Activated CD8-positive, alpha-beta memory T cell treated with anti-CD3 and anti-CD28 coated beads for 48 hours (primary cell): Measurements from ENCODE around the gene CTBS.
"Not testable (repeated sequence)": the region's sequence is repeated elsewhere in the genome, so short reads cannot be mapped to it uniquely, and the experiment has no call there.

Experiments used
- DNase-seq, 3 experiments: peaks; one replicate each; pipeline ENCODE4 v3.0.0-alpha.2; 2020; ENCODE audit warnings: low read depth in 2 of 3, low spot score in 2 of 3

The CTBS gene

GRCh38 chr1:84587099-84587498 lies 12.9 kb upstream of the CTBS start:
- no peak for DNase-seq

- no peak for DNase-seq
Measured at GRCh38 chr1:84585803-84586202, 11.6 kb upstream of the CTBS start.

- no peak for DNase-seq
Measured at GRCh38 chr1:84584126-84584525, 9.9 kb upstream of the CTBS start.

- DNase-seq = no peak
Measured at GRCh38 chr1:84583648-84584047, 9.4 kb upstream of the CTBS start.

- no peak for DNase-seq
Measured at GRCh38 chr1:84582802-84583587, 8.8 kb upstream of the CTBS start.

GRCh38 chr1:84581648-84582047 lies 7.4 kb upstream of the CTBS start:
- DNase-seq = no peak

GRCh38 chr1:84574936-84575335 lies 696 bp upstream of the CTBS start:
- DNase-seq = no peak

GRCh38 chr1:84573481-84573966 lies 716 bp downstream of the CTBS start:
- DNase-seq = no peak

- no peak for DNase-seq
Measured at GRCh38 chr1:84571150-84571535, 3.1 kb downstream of the CTBS start.

- DNase-seq = no peak
Measured at GRCh38 chr1:84570436-84571149, 3.6 kb downstream of the CTBS start.

GRCh38 chr1:84569216-84569615 lies 5.0 kb downstream of the CTBS start:
- DNase-seq = no peak

GRCh38 chr1:84550826-84551225 lies 23.4 kb downstream of the CTBS start:
- DNase-seq = no peak

GRCh38 chr1:84541679-84542078 lies 32.6 kb downstream of the CTBS start:
- DNase-seq = no peak

- DNase-seq = no peak
Measured at GRCh38 chr1:84540759-84541158, 33.5 kb downstream of the CTBS start.

GRCh38 chr1:84539972-84540371 lies 34.3 kb downstream of the CTBS start:
- DNase-seq = no peak

- DNase-seq = no peak
Measured at GRCh38 chr1:84538599-84538998, 35.6 kb downstream of the CTBS start.

GRCh38 chr1:84525779-84526178 lies 48.5 kb downstream of the CTBS start:
- DNase-seq = no peak

- no peak for DNase-seq
Measured at GRCh38 chr1:84524590-84524989, 49.6 kb downstream of the CTBS start.

GRCh38 chr1:84510668-84511067 lies 63.6 kb downstream of the CTBS start:
- no peak for DNase-seq

- DNase-seq = no peak
Measured at GRCh38 chr1:84510165-84510564, 64.1 kb downstream of the CTBS start.

GRCh38 chr1:84509029-84509428 lies 65.2 kb downstream of the CTBS start:
- no peak for DNase-seq

GRCh38 chr1:84508510-84508909 lies 65.7 kb downstream of the CTBS start:
- DNase-seq = no peak

GRCh38 chr1:84507887-84508286 lies 66.4 kb downstream of the CTBS start:
- DNase-seq = not testable (repeated sequence)
